ENCODE data around the gene PAK5.

The PAK5 gene

GRCh38 chr20:9634327-9634726 is 204.5 kb downstream of the PAK5 start:
- Histone ChIP-seq H3K27me3 (ENCODE audit: control insufficient read depth, insufficient read depth, low read length) (no peaks in the 10 kb centered on the region), H3K4me1 (ENCODE audit: control insufficient read depth, insufficient read depth, low read length) (no peaks in the 10 kb centered on the region), H3K9me3 (ENCODE audit: control insufficient read depth, insufficient read depth, low read length) (no peaks in the 10 kb centered on the region), H3K36me3 (ENCODE audit: control insufficient read depth, insufficient read depth, low read length) (no peaks in the 10 kb centered on the region), H3K4me3 (ENCODE audit: low read depth, low read length) (no peak overlapping the region), H3K9ac (ENCODE audit: low read depth, low read length) (no peak overlapping the region)

- no peaks in the 10 kb centered on the region for H3K9me3 ChIP-seq (ENCODE audit: control insufficient read depth, insufficient read depth, low read length)
- H3K9ac ChIP-seq (ENCODE audit: low read depth, low read length): no peak overlapping the region
- H3K4me3 ChIP-seq (ENCODE audit: low read depth, low read length): no peak overlapping the region
- no peaks in the 10 kb centered on the region for H3K4me1 ChIP-seq (ENCODE audit: control insufficient read depth, insufficient read depth, low read length)
- H3K27me3 ChIP-seq (ENCODE audit: control insufficient read depth, insufficient read depth, low read length): no peaks in the 10 kb centered on the region
- H3K36me3 ChIP-seq (ENCODE audit: control insufficient read depth, insufficient read depth, low read length): no peaks in the 10 kb centered on the region
Observed at GRCh38 chr20:9632991-9633390, 205.9 kb downstream of the PAK5 start.

GRCh38 chr20:9632265-9632664 is 206.6 kb downstream of the PAK5 start:
- Histone ChIP-seq H3K4me1 (ENCODE audit: control insufficient read depth, insufficient read depth, low read length) (no peaks in the 10 kb centered on the region), H3K9ac (ENCODE audit: low read depth, low read length) (no peak overlapping the region), H3K36me3 (ENCODE audit: control insufficient read depth, insufficient read depth, low read length) (no peaks in the 10 kb centered on the region), H3K27me3 (ENCODE audit: control insufficient read depth, insufficient read depth, low read length) (no peaks in the 10 kb centered on the region), H3K4me3 (ENCODE audit: low read depth, low read length) (no peak overlapping the region), H3K9me3 (ENCODE audit: control insufficient read depth, insufficient read depth, low read length) (no peaks in the 10 kb centered on the region)

- Histone ChIP-seq H3K4me1 (ENCODE audit: control insufficient read depth, insufficient read depth, low read length) (no peaks in the 10 kb centered on the region), H3K9ac (ENCODE audit: low read depth, low read length) (no peak overlapping the region), H3K9me3 (ENCODE audit: control insufficient read depth, insufficient read depth, low read length) (no peaks in the 10 kb centered on the region), H3K27me3 (ENCODE audit: control insufficient read depth, insufficient read depth, low read length) (no peaks in the 10 kb centered on the region), H3K4me3 (ENCODE audit: low read depth, low read length) (no peak overlapping the region), H3K36me3 (ENCODE audit: control insufficient read depth, insufficient read depth, low read length) (no peaks in the 10 kb centered on the region)
Observed at GRCh38 chr20:9630554-9630953, 208.3 kb downstream of the PAK5 start.

- no peak overlapping the region for H3K9ac ChIP-seq (ENCODE audit: low read depth, low read length)
- H3K27me3 ChIP-seq (ENCODE audit: control insufficient read depth, insufficient read depth, low read length): no peaks in the 10 kb centered on the region
Observed at GRCh38 chr20:9629831-9630230, 209.0 kb downstream of the PAK5 start.

GRCh38 chr20:9628589-9628988 is 210.3 kb downstream of the PAK5 start:
- Histone ChIP-seq H3K9me3 (ENCODE audit: control insufficient read depth, insufficient read depth, low read length) (no peaks in the 10 kb centered on the region), H3K36me3 (ENCODE audit: control insufficient read depth, insufficient read depth, low read length) (no peaks in the 10 kb centered on the region), H3K4me1 (ENCODE audit: control insufficient read depth, insufficient read depth, low read length) (no peaks in the 10 kb centered on the region), H3K4me3 (ENCODE audit: low read depth, low read length) (no peak overlapping the region), H3K27me3 (ENCODE audit: control insufficient read depth, insufficient read depth, low read length) (no peaks in the 10 kb centered on the region), H3K9ac (ENCODE audit: low read depth, low read length) (no peak overlapping the region)

More at GRCh38 chr20:9629831-9630230, 209.0 kb downstream of the PAK5 start:
- no peaks in the 10 kb centered on the region for H3K9me3 ChIP-seq (ENCODE audit: control insufficient read depth, insufficient read depth, low read length)
- no peaks in the 10 kb centered on the region for H3K36me3 ChIP-seq (ENCODE audit: control insufficient read depth, insufficient read depth, low read length)
- no peak overlapping the region for H3K4me3 ChIP-seq (ENCODE audit: low read depth, low read length)
- no peaks in the 10 kb centered on the region for H3K4me1 ChIP-seq (ENCODE audit: control insufficient read depth, insufficient read depth, low read length)

- H3K4me1 ChIP-seq (ENCODE audit: control insufficient read depth, insufficient read depth, low read length): no peaks in the 10 kb centered on the region
- H3K4me3 ChIP-seq (ENCODE audit: low read depth, low read length): no peak overlapping the region
- H3K36me3 ChIP-seq (ENCODE audit: control insufficient read depth, insufficient read depth, low read length): no peaks in the 10 kb centered on the region
- H3K9ac ChIP-seq (ENCODE audit: low read depth, low read length): no peak overlapping the region
- H3K27me3 ChIP-seq (ENCODE audit: control insufficient read depth, insufficient read depth, low read length): no peaks in the 10 kb centered on the region
- H3K9me3 ChIP-seq (ENCODE audit: control insufficient read depth, insufficient read depth, low read length): no peaks in the 10 kb centered on the region
Observed at GRCh38 chr20:9628141-9628540, 210.7 kb downstream of the PAK5 start.

- H3K9me3 ChIP-seq (ENCODE audit: control insufficient read depth, insufficient read depth, low read length): no peaks in the 10 kb centered on the region
- H3K4me1 ChIP-seq (ENCODE audit: control insufficient read depth, insufficient read depth, low read length): no peaks in the 10 kb centered on the region
- no peaks in the 10 kb centered on the region for H3K36me3 ChIP-seq (ENCODE audit: control insufficient read depth, insufficient read depth, low read length)
- no peak overlapping the region for H3K9ac ChIP-seq (ENCODE audit: low read depth, low read length)
- no peak overlapping the region for H3K4me3 ChIP-seq (ENCODE audit: low read depth, low read length)
- no peaks in the 10 kb centered on the region for H3K27me3 ChIP-seq (ENCODE audit: control insufficient read depth, insufficient read depth, low read length)
Observed at GRCh38 chr20:9627219-9627618, 211.7 kb downstream of the PAK5 start.

- no peaks in the 10 kb centered on the region for H3K27me3 ChIP-seq (ENCODE audit: control insufficient read depth, insufficient read depth, low read length)
- H3K4me3 ChIP-seq (ENCODE audit: low read depth, low read length): no peak overlapping the region
- H3K9me3 ChIP-seq (ENCODE audit: control insufficient read depth, insufficient read depth, low read length): no peaks in the 10 kb centered on the region
- no peaks in the 10 kb centered on the region for H3K4me1 ChIP-seq (ENCODE audit: control insufficient read depth, insufficient read depth, low read length)
- no peaks in the 10 kb centered on the region for H3K36me3 ChIP-seq (ENCODE audit: control insufficient read depth, insufficient read depth, low read length)
- H3K9ac ChIP-seq (ENCODE audit: low read depth, low read length): no peak overlapping the region
Observed at GRCh38 chr20:9626357-9626756, 212.5 kb downstream of the PAK5 start.

GRCh38 chr20:9617940-9618339 is 220.9 kb downstream of the PAK5 start:
- Histone ChIP-seq H3K9me3 (ENCODE audit: control insufficient read depth, insufficient read depth, low read length) (no peaks in the 10 kb centered on the region), H3K27me3 (ENCODE audit: control insufficient read depth, insufficient read depth, low read length) (no peaks in the 10 kb centered on the region), H3K4me1 (ENCODE audit: control insufficient read depth, insufficient read depth, low read length) (no peaks in the 10 kb centered on the region), H3K9ac (ENCODE audit: low read depth, low read length) (no peak overlapping the region), H3K36me3 (ENCODE audit: control insufficient read depth, insufficient read depth, low read length) (no peaks in the 10 kb centered on the region), H3K4me3 (ENCODE audit: low read depth, low read length) (no peak overlapping the region)

GRCh38 chr20:9616833-9617461 is 221.9 kb downstream of the PAK5 start:
- Histone ChIP-seq H3K4me1 (ENCODE audit: control insufficient read depth, insufficient read depth, low read length) (no peaks in the 10 kb centered on the region), H3K36me3 (ENCODE audit: control insufficient read depth, insufficient read depth, low read length) (no peaks in the 10 kb centered on the region), H3K9ac (ENCODE audit: low read depth, low read length) (no peak overlapping the region), H3K9me3 (ENCODE audit: control insufficient read depth, insufficient read depth, low read length) (no peaks in the 10 kb centered on the region), H3K27me3 (ENCODE audit: control insufficient read depth, insufficient read depth, low read length) (no peaks in the 10 kb centered on the region), H3K4me3 (ENCODE audit: low read depth, low read length) (no peak overlapping the region)

- H3K9me3 ChIP-seq (ENCODE audit: control insufficient read depth, insufficient read depth, low read length): no peaks in the 10 kb centered on the region
- H3K9ac ChIP-seq (ENCODE audit: low read depth, low read length): no peak overlapping the region
- H3K4me3 ChIP-seq (ENCODE audit: low read depth, low read length): no peak overlapping the region
- no peaks in the 10 kb centered on the region for H3K4me1 ChIP-seq (ENCODE audit: control insufficient read depth, insufficient read depth, low read length)
- H3K27me3 ChIP-seq (ENCODE audit: control insufficient read depth, insufficient read depth, low read length): no peaks in the 10 kb centered on the region
- H3K36me3 ChIP-seq (ENCODE audit: control insufficient read depth, insufficient read depth, low read length): no peaks in the 10 kb centered on the region
Observed at GRCh38 chr20:9616455-9616805, 222.4 kb downstream of the PAK5 start.

All from iPS-15b (cell line).